Fibroblast of skin of right quadriceps (primary cell): ENCODE results near the gene GPAT3.
A peak's percentile ranks its signal among the peaks of the same experiment; 100 is the strongest.
"Not testable (repeated sequence)": the region's sequence is repeated elsewhere in the genome, so short reads cannot be mapped to it uniquely, and the experiment has no call there.

Experiments
- DNase-seq: peaks from one replicate; pipeline ENCODE4 v3.0.0-alpha.2; 2013

GPAT3 gene

DNA sequence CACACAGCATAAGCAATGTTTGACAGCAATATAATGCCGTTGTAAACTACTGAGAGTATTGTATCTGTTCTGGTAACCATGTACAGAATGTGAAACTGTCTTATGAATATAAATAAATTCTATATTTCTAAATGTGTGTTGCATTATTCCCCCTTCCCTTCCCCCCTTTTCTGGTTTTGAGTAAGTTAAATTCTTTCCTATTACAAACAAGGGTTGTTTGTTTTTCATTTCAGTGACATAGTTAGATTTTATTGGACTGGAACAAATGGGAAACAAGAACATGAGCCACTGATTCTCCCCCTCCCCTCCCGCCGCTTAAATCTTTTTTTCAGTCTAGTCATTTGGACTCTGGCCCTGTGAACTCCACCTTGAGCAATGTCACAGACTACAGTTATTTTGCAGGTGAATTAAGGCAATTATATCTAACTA, 69.8 kb downstream of the GPAT3 start:
- DNase-seq, result no peak

DNA sequence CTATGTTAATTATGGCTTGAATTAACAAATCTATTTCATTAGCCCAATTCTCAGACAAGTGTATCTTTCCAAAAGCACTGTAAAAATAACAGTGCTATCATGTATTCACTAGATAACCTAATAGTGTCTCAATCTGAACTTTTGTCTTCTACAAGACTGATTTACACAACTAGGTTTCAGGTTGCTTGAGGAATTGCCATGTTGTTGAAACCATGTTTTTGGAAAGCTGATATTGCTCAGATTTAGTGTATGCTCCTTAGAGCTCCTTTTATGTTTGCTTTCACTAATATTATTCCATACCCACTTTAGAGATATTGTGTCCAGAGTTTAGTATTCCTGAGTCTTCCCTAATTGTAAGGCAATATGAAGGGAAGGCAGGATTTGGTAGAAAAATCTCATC, 70.6 kb downstream of the GPAT3 start:
- DNase-seq, result no peak

DNA sequence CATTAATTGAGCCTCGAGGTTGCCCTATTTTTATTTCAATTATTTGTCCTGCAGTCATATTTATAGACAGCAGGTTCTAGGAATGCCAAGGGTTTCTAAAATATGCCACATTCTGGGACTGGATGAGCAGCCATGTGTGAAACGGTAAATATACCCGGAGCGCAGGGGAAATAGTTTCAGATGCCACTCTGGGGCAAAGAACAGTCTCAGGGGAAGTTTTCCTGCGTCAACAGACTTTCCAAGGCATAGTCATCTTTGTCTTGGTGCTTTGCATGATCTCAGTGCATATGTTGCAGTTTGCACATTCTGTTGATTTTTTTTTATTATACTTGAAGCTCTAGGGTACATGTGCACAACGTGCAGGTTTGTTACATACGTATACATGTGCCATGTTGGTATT, 71.0 kb downstream of the GPAT3 start:
- DNase-seq, result no peak

DNA sequence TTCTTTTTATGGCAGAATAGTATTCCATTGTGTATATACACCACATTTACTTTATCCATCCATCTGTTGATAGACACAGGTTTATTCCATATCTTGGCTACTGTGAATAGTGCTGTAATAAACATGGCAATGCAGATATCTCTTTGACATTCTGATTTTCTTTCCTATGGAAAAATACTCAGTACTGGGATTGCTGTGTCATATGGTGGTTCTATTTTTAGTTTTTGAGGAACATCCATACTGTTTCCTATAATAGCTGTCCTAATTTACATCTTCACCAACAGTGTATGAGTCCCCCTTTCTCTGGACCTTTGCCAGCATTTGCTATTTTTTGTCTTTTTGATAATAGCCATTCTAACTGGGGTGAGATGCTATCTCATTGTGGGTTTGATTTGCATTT, 73.5 kb downstream of the GPAT3 start:
- no peak for DNase-seq

DNA sequence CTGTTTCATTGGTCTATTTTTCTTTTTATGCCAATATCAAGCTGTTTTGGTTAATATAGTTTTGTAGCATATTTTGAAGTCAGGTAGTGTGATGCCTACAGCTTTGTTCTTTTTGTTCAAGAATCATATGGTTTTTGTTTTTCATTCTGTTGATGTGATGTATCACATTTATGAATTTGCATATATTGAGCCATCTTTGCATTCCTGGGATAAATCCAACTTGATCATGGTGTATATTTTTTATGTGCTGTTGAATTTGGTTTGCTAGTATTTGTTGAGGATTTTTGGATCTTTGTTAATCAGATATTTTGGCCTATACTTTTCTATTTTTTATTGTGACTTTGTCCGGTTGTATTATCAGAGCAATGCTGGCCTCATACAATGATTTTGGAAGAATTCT, 74.8 kb downstream of the GPAT3 start:
- no peak for DNase-seq

DNA sequence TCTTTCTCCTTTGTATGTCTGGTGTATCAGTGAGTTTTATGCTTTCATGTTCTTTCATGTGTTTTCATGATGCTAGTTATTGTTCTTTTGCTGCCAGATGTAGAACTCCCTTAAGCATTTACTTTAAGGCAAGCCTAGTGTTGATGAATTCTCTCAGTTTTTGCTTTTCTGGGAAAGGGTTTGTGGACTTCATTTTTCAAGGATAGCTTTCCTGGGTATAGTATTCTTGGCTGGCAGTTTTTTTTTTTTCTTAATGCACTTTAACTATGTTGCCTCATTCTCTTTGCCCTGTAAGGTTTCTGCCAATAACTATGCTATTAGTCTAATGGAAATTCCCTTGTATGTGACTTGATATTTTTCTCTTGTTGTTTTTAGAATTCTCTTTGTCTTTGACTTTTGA, 77.1 kb downstream of the GPAT3 start:
- no peak for DNase-seq

DNA sequence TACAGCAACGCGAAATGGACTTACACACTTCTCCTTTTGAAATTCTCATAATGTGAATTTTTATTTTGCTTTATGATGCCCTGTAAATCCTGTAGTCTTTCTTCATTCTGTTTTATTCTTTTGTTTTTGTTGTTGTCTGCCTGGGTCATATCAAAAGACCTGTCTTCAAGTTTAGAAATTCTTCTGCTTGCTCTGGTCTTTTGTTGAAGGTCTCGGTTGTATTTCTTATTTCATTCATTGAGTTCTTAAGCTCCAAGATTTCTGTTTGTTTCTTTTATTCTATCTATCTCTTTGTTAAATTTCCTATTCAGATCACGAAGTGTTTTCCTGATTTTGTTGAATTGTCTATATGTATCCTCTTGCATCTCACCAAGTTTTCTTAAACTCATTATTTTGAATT, 78.1 kb downstream of the GPAT3 start:
- no peak for DNase-seq

DNA sequence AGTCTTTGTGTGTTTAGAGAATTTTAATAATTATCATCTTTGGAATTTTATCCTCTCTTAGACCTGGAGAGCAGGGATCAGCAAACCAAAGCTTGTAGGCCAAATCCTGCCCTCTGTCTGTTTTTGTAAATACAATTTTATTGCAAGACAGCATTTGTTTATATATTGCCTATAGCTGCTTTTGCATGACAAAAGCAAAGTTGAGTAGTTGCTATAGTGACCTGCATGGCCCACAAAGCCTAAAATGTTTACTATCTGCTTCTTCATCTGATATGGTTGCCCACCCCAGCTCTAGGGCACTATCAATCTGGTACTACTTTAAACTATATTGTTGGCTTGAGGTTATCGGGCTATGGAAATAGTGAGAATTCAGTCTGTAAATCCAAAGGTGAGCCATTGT, 80.3 kb downstream of the GPAT3 start:
- DNase-seq, result no peak

DNA sequence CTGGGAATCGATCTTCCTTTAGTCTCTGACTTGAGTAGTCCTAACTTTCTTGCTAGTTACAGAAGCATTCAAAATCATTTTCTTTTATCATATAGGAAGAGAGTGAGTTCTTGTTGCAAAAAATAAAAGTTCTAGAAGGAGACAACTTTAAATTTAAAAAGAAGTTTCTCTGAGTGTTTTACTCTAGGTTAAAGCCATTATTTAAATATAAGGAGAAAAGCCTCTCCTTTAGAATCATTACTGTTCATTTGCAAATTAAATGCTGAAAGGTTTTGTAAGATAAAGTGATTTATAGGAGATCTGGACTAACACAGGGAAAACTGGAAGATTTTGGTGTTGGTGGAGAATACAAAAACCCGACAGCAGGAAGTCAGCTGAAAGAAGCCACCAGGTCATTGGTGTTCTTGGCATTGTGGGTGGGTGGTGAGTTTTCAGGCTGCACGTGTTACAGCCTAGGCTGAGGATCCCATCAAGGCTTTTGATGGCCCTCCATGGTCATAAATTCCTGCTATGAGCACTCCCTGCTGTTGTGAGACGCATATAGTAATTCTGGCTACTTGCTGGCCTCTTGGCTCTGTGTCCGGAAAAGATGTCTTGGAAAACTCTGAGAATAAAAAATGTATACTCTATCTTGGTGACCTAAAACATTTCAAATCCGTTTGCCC, 81.6 kb downstream of the GPAT3 start:
- no peak for DNase-seq

DNA sequence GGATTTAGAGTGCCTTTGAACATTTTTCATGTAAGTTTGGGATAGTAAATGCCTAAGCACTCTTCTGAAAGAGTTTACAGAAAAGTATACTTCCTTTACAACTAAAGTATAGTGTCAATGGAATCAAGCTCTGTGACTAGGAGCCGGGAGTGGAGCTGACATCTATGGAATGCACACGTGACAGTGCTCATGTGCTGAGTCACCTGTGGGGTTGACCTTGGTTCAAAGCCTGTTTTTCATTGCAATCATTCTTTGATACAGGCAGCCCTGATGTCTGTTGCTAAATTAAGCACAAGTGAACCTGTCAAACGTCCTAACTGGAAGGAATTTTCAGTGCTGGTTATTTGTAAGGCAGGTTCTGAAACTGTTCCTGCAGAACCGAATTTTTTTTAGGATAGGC, 82.5 kb downstream of the GPAT3 start:
- peak; percentile 79 for DNase-seq

DNA sequence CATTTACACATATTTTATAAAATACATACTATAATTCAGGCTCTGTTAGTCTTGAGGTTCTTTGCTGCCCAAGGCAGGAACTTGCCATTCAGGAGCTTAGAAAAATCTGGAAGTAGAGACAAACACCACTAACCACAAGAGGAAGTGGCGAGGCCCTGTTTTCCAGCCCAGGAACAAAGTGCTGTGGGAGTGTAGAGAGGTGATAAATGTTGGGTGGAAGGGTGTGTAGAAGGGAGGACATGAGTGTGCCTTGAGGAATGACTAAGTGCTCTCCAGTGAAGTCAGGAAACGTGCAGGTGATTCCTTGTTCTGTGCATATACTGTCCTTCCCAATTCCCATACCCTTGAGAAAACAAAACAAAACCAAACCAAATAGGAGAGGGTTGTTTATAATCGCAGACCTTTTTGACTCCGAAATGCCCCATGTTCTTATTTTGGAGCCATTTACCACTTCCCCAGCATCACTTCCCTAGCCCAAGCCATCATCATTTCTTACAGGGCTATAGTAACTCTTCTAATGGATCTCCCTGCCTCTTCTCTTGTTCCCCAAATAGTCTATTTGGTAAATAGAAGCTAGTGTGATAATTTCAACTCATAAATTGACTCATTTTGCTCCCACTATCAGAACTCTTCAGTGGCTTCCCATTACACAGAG, 83.2 kb downstream of the GPAT3 start:
- DNase-seq, result peak; percentile 28

DNA sequence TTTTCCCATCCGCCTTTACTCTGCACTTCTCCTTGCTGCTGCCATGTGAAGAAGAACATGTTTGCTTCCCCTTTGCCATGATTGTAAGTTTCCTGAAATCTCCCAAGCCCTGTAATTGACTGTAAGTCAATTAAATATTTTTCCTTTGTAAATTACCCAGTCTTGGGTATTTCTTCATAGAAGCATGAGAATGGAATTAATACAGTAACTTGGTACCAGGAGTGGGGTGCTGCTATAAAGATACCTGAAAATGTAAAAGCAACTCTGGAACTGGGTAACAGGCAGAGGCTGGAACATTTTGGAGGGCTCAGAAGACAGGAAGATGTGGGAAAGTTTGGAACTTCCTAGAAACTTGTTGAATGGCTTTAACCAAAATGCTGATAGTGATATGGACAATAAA, 86.2 kb downstream of the GPAT3 start:
- not testable (repeated sequence) for DNase-seq

DNA sequence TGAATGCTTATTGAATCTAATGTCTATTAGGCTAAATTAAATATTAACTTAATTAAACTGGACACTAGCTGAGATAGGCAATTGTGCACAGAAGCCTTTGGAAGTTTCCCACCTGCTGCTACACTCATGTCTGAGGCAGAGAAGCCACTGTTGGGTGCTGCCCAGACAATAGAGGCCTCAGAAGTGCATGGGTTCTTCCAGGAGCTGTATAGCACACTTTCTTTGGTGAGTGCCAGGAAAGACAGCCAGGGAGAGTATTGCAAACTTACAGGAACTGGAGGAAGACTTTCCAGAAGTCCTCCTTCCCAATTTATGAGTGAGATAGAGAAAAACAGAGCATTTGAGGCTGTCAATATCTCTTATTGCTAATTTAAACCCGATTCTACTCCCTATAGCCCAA, 89.9 kb downstream of the GPAT3 start:
- no peak for DNase-seq

DNA sequence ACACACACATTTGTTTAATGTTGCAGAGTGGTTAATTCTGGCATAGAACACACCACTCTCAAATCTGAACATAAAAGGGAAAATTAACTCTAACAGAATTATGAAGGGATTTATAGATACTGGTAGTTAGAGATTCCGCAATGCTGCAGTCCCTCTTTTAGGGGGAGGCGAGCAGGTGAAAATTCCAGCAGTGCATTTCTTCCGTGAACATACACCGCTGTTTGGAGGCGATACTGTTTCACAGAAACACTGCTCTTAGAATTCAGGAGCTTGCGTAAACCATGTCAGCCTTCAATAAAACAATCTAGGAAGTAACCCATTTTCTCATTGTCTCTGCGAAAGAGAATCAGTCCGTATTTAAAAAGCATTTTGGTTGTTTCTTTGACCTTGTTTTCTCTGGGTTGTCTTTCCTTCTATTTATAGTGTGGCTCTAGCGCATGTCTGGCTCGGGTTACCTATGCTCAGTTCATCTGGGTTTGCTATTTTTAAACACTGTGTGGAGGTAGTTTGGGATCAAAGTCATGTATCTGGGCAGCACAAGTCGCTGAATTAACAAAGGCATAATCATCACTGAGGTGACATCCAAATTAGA, 90.4 kb downstream of the GPAT3 start:
- no peak for DNase-seq

DNA sequence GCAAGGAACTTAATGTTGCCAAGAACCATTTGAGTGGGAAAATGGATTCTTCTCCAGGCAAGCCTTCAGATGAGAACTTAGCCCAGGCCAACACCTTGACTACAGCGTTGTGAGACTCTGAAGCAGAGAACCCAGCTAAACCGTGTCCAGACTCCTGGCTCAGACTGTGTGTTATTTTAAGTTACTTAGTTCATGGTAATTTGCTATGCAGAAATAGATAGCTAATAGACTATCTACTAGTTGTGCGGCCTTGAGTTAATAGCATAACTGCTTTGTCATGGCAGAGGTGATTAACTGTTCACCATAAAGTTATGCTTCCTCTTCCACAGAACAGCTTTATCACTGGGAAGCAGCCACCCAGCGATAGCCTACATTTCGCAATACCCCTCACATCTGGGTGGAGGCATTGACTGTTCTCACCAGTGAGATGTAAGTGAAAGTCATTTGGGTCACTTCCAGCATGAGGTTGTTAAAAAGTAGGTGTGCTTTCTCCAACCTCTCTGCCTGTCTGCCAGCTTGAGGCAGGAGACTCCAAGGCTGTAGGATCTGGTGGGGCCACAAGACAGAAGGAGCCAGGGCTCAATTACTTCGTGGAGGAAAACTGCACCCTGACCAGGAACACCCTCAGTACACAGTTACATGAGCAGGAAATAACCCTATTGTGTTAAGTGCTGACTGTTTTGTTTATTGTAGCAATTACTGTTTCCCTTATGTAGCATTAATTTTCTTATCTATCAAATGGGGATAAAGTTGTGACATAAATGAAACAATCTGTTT, 94.2 kb downstream of the GPAT3 start:
- peak; percentile 74 for DNase-seq

DNA sequence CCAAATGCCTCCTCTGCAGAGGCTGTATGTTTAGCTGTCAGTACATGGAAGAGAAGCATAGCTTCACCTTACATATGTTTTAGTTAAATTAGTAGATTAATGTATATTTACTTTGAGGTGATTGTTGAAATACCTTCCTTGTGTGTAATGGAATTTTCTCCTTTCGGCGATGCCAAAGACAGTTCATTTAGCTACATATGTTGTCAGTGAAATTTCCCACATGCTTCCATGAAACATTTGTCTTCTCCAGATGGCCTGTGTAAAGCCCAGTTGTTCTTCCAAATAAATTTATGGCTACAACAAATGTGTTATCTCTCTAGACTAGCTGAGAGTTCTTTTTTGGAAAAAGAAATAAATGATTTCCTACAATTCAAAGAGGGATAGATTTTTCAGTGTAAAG, 95.2 kb downstream of the GPAT3 start:
- DNase-seq, result peak; percentile 82

DNA sequence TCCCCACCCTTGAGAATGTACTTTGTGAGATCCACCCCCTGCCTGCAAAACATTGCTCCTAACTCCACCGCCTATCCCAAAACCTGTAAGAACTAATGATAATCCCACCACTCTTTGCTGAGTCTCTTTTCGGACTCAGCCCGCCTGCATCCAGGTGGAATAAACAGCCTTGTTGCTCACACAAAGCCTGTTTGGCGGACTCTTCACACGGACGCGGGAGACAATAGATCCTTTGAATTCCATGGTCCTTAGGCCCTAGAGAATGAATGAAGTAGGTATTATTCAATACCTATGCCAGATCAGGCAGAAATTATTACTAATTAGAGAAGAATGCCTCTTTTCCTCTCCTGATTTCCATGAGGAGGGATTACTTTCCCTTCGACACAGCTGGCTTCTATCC, 101.0 kb downstream of the GPAT3 start:
- no peak for DNase-seq

DNA sequence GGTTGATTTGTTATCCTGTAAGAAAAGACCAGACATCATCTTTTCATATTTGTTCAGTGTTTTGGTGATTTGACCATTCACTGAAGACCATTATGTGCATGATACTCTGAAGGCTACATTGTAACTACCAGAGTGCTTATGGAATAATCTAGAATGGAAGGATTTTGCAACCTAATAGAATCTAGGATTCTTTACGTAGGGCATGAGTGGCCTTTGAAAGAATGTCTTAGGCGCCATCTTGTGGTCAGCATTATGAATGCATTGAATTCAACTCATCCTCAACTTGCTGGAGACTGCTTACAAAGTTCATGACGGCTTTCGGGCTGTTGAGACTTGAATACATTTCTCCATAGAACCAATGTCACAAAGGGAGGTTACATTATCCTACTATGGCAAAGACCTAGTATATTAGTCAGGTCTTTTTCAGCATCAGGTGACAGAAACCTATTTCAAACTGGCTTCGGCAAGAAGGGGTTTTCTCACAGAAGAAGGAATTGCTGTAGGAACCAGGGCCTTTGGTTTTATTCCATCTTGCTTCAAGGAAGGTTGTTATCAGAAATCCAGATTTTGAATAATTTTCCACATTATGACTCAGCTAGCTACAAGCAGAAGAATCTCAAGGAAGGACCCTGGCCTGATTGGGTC, 104.1 kb downstream of the GPAT3 start:
- DNase-seq, result peak; percentile 69

DNA sequence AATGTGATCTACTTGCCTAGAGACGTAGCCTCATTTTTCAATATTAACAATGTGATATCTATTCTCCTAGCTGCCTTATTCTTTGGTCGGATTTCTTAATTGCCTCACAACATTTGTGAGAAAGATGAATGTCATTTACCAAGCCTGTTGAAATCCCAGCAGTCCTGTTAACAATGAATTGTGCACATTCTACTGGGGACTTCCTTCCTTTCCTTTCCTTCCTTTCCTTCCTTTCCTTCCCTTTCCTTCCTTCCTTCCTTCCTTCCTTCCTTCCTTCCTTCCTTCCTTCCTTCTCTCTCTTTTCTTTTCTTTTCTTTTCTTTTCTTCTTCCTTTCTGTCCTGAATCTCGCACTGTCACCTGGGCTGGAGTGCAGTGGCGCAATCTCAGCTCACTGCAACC, 107.1 kb downstream of the GPAT3 start:
- DNase-seq, result no peak

DNA sequence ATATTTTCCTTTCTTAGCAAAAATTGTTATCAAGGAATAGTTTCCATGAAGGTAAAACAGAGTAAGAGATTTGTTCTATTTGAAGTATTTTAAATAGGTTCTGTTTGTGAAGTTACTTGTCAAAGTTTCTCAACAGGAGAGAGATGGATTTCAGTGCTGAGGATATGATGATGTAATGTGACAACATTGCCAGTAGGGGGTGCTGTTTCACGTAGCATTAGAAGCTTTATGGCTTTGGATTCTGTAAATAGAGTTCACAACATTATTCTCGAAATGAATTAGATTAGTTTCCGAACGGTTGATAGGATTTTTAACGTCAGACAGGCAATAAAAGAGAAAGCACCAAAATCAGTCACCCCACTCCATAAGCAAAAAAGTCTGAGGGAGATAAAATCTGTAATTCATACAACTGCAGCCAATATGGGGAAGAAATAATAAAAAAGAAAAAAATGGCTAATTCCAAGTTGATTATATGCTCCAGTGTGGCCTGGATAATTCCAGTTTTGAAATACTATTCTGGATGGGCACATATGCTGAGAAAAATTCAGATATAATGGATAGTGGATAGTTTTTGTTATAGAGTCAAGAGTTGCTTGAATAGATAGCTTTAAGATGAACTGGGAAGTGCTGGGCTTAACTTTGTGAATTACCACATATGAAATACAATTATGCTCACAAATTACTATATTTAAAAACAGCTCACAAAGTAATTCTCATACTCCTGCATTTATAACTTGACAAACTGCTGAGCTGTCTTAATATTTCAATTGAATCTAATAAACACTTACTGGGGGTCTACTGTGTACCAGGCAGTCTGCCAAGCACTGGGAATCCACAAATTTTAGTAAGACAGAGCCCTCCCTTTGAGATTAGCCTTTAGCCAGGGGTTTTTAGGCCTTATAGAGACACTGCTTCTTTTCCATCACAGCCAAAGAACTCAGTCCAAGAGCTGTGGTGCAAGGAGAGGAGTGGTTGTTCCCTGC, 109.1 kb downstream of the GPAT3 start:
- peak; percentile 58 for DNase-seq

DNA sequence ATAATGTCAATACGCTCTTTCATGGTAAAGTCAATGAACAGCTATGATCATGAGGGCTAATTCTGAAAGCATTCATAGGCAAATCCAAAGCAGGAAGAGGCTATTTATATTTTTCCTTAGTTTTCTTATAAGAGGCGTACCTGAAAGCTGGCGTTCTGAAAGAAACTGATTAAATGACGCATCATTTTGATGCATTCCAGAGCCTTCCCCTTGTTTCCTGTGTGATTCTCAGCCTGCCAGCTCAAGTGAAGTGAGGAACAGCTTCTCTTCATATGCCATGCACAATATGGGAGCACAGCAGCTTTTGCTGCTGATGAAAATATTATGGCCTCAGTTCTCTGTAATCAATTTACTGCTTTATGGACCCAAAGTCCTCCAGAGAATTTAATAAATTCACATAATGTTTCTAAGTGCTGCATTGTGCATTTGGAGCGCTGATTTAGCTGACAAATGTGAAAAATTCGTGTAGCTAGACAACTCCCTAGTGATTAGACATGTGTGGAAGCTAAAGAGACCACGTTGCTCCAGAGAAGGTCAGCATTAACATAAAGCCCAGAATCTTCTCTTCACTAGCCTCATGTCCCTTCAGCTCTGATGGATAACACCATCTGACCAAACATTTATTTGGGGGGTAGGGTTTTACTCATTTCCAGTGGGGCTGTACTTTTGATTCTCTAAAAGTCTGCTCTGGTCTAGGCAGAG, 110.8 kb downstream of the GPAT3 start:
- peak; percentile 20 for DNase-seq
